Endometrium (tissue), 2 donors: ENCODE data around the gene CHODL.

Source experiments
- FAIRE-seq: peaks from 2 replicates; lab custom pipeline; 2012; peaks lifted over from hg19 to GRCh38; lab: Jason Lieb, UNC
- donor health status: control.
- donor health status: control.

Gene CHODL

DNA sequence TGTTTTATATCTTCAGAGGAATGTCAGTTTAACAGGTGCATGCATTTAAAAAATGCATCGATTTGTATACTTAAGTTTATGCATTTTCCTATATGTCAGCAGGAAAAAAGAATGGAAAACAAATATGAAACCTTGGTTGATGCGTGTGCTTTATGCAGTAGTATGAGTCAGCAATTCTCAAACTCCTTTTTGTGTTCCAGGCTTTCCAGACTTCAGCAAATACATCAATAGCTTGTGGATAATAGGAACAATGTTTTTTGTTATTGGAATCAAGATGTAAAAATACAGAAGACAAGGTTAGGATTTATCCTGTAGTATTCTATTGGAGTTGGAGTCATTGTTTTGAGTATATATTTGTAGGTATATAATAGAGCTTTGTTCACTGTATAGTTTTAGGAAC lies 45.2 kb downstream of the CHODL start:
- FAIRE-seq: no peak

DNA sequence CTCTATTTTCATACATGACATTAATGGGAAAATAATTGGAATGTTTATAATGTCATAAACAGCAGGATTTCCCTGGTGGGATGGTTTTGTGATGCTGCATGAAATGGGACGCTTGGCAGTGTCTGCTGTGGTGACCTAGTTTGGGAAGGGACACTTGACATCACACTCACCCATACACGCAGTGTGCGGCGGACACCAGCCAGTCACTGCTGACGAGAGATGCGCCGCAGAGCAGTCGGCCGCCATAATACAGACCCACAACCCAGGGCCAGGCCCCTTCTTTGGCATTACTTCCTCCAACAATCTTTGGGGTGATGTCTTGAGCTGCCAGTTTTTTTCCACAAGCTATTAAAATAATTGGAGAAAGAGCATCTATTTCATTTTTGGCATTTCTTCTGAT lies 49.5 kb downstream of the CHODL start:
- FAIRE-seq: no peak

DNA sequence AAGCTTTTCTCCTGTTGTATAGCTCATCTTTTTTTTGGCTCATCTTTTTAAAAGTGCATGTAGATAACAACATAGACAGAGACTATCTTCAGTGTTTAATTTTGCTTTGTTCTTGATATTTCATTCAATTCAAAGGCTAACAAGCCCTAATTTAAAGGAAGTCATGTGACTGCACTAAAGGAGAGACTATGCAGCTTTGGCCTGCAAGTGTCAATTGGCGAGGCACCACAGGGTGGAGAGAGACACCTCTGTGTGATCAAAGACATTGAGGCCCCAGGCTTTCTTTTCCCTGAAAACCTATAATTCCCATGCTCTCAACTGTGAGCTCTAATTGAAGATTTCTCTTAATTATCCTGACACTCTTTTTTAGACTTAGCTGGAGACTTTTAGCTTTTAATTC lies 53.6 kb downstream of the CHODL start:
- FAIRE-seq: no peak
